ENCODE measurements around the gene PIERCE2.
"Not testable (repeated sequence)": the region's sequence is repeated elsewhere in the genome, so short reads cannot be mapped to it uniquely, and the experiment has no call there.

PIERCE2 gene

GRCh38 chr15:55434989-55435825 lies 26.9 kb downstream of the PIERCE2 start:
- DNase-seq = no peak

- not testable (repeated sequence) for DNase-seq
Measured at GRCh38 chr15:55443141-55443540, 34.8 kb downstream of the PIERCE2 start.

GRCh38 chr15:55445936-55446335 lies 37.6 kb downstream of the PIERCE2 start:
- DNase-seq = not testable (repeated sequence)

- DNase-seq = not testable (repeated sequence)
Measured at GRCh38 chr15:55446379-55447029, 38.2 kb downstream of the PIERCE2 start.

GRCh38 chr15:55447030-55447394 lies 38.7 kb downstream of the PIERCE2 start:
- not testable (repeated sequence) for DNase-seq

- no peak for DNase-seq
Measured at GRCh38 chr15:55457401-55458022, 49.2 kb downstream of the PIERCE2 start.

GRCh38 chr15:55461447-55461846 lies 53.2 kb downstream of the PIERCE2 start:
- DNase-seq = no peak

GRCh38 chr15:55468321-55468720 lies 60.0 kb downstream of the PIERCE2 start:
- no peak for DNase-seq

Data from stimulated activated CD4-positive, alpha-beta T cell treated with anti-CD3 and anti-CD28 coated beads, Interleukin-15, amount 100 ng/mL, for 24 hours (primary cell).